Colonic mucosa (tissue), 4 donors: ENCODE measurements around the gene ATP13A2. TPM values are rescaled to one million over a fixed set of nuclear protein-coding genes. Genes with fewer than 3 reads are reported as not detected.
A peak's percentile ranks its signal among the peaks of the same experiment; 100 is the strongest.

ENCODE experiments used
- DNase-seq: peaks from one replicate; pipeline ENCODE4 v3.0.0-alpha.2; 2020
- H3K27ac ChIP-seq: fragments of 200-600 bp; one replicate; pipeline ENCODE4 v1.8.0; 2021
- H3K27me3 ChIP-seq: fragments of 200-600 bp; one replicate; pipeline ENCODE4 v1.8.0; 2021
- H3K36me3 ChIP-seq: fragments of 200-600 bp; one replicate; pipeline ENCODE4 v1.8.0; 2021
- H3K4me1 ChIP-seq: fragments of 200-600 bp; one replicate; pipeline ENCODE4 v1.8.0; 2021; ENCODE audit warnings: mild to moderate bottlenecking
- H3K4me3 ChIP-seq: fragments of 200-600 bp; one replicate; pipeline ENCODE4 v1.8.0; 2021
- H3K9ac ChIP-seq, 2 donors: one replicate each; pipeline ENCODE4 v1.7.0; 2013; ENCODE audit warnings: control low read depth in 2 of 2, low read depth in 2 of 2, low read length in 2 of 2
- H3K9me3 ChIP-seq: fragments of 200-600 bp; one replicate; pipeline ENCODE4 v1.8.0; 2021
- intact Hi-C: fragments of 100-400 bp; cut with DNase I; formaldehyde crosslinking; loops from one replicate; pipeline ENCODE4 v1.14.1; 2022
- total RNA-seq, 2 donors: library from RNA; stranded (reverse); fragmentation: NEBNext Ultra II Directional in 1 of 2; extraction: Animal tissue kit (Norgen Biotek cat#: 25700) in 1 of 2; gene quantifications; one replicate each; pipeline ENCODE4 v1.2.1, GENCODE V29; 2021
- TF ChIP-seq, protein P1 (sequence below): fragments of 200-600 bp; IDR thresholded peaks from one replicate; pipeline ENCODE4 v1.8.0; 2022; ENCODE audit warnings: antibody characterized with exemption, mild to moderate bottlenecking
- donor health status: healthy.
- donor health status: DM: no; HTN: no; CAD: no.
- donor health status: DM: no; HTN: no; CAD: no.

ATP13A2 gene
- total RNA-seq, 2 donors from 2014 or later, result 55.3 to 111 TPM

- Histone ChIP-seq H3K9me3 (no peaks in the 10 kb centered on the region), H3K27ac (peak overlapping the region; percentile 3), H3K4me3 (no peak overlapping the region), H3K27me3 (peaks cover 11% of the 10 kb centered on the region), H3K4me1 (no peaks in the 10 kb centered on the region), H3K36me3 (no peaks in the 10 kb centered on the region), H3K9ac (no peak overlapping the region)
- DNase-seq, result peak; percentile 37
- TF ChIP-seq, protein P1, sequence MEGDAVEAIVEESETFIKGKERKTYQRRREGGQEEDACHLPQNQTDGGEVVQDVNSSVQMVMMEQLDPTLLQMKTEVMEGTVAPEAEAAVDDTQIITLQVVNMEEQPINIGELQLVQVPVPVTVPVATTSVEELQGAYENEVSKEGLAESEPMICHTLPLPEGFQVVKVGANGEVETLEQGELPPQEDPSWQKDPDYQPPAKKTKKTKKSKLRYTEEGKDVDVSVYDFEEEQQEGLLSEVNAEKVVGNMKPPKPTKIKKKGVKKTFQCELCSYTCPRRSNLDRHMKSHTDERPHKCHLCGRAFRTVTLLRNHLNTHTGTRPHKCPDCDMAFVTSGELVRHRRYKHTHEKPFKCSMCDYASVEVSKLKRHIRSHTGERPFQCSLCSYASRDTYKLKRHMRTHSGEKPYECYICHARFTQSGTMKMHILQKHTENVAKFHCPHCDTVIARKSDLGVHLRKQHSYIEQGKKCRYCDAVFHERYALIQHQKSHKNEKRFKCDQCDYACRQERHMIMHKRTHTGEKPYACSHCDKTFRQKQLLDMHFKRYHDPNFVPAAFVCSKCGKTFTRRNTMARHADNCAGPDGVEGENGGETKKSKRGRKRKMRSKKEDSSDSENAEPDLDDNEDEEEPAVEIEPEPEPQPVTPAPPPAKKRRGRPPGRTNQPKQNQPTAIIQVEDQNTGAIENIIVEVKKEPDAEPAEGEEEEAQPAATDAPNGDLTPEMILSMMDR, result no peak
- intact Hi-C loops, result no loop called here
Measured at GRCh38 chr1:16978567-16979474, 32.9 kb downstream of the ATP13A2 start.

- no peak for DNase-seq
- intact Hi-C loops, result no loop called here
- TF ChIP-seq, protein P1, result no peak
- H3K27ac ChIP-seq, result no peak overlapping the region
- H3K4me3 ChIP-seq, result no peak overlapping the region
- H3K4me1 ChIP-seq, result no peaks in the 10 kb centered on the region
- peaks cover 11% of the 10 kb centered on the region for H3K27me3 ChIP-seq
- no peaks in the 10 kb centered on the region for H3K9me3 ChIP-seq
- H3K9ac ChIP-seq, result no peak overlapping the region
- no peaks in the 10 kb centered on the region for H3K36me3 ChIP-seq
Measured at GRCh38 chr1:16978139-16978538, 33.6 kb downstream of the ATP13A2 start.

GRCh38 chr1:16977377-16977776 is 34.4 kb downstream of the ATP13A2 start:
- Histone ChIP-seq H3K27ac (no peak overlapping the region), H3K36me3 (no peaks in the 10 kb centered on the region), H3K4me3 (no peak overlapping the region), H3K4me1 (no peaks in the 10 kb centered on the region), H3K9me3 (no peaks in the 10 kb centered on the region), H3K9ac (no peak overlapping the region), H3K27me3 (peaks cover 11% of the 10 kb centered on the region)
- no peak for DNase-seq
- TF ChIP-seq, protein P1, result no peak
- intact Hi-C loops, result no loop called here

GRCh38 chr1:16976966-16977365 is 34.8 kb downstream of the ATP13A2 start:
- intact Hi-C loops, result no loop called here
- TF ChIP-seq, protein P1, result no peak
- no peak overlapping the region for H3K9ac ChIP-seq
- H3K36me3 ChIP-seq, result no peaks in the 10 kb centered on the region
- H3K4me3 ChIP-seq, result no peak overlapping the region
- no peaks in the 10 kb centered on the region for H3K9me3 ChIP-seq
- H3K4me1 ChIP-seq, result no peaks in the 10 kb centered on the region
- no peak for DNase-seq
- H3K27ac ChIP-seq, result no peak overlapping the region
- H3K27me3 ChIP-seq, result peaks cover 11% of the 10 kb centered on the region

DNA sequence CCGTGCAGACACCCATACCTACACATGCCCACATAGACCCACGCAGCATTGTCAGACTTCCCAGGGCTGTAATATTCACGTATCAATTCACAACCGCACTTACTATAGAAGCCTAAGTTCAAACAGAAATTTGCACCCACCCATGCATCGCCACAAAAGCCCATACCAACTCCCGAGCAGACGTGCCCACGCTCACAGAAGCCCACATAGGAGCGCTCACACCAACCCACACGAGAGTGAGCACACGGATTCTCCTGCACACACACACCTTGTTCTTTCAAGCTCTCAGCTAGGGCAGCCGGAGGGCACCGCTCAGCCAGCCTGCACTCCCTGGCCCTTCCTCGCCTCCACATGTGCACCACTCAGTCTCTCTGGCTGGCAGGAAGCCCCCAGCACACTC is 35.9 kb downstream of the ATP13A2 start:
- DNase-seq, result no peak
- intact Hi-C loops, result no loop called here

More for the DNA sequence above, 35.9 kb downstream of the ATP13A2 start:
- peaks cover 10% of the 10 kb centered on the region for H3K27me3 ChIP-seq
- TF ChIP-seq, protein P1, result no peak
- H3K9me3 ChIP-seq, result no peaks in the 10 kb centered on the region
- no peak overlapping the region for H3K27ac ChIP-seq
- H3K36me3 ChIP-seq, result no peaks in the 10 kb centered on the region
- H3K4me1 ChIP-seq, result no peaks in the 10 kb centered on the region
- no peak overlapping the region for H3K4me3 ChIP-seq
- no peak overlapping the region for H3K9ac ChIP-seq
